Colonic mucosa (tissue), 4 donors: ENCODE data around the gene SSH3. TPM values are rescaled to one million over a fixed set of nuclear protein-coding genes. Genes with fewer than 3 reads are reported as not detected.
"Not testable (repeated sequence)": the region's sequence is repeated elsewhere in the genome, so short reads cannot be mapped to it uniquely, and the experiment has no call there.

Source experiments
- DNase-seq: peaks from one replicate; pipeline ENCODE4 v3.0.0-alpha.2; 2020
- H3K27ac ChIP-seq: fragments of 200-600 bp; one replicate; pipeline ENCODE4 v1.8.0; 2021
- H3K27me3 ChIP-seq: fragments of 200-600 bp; one replicate; pipeline ENCODE4 v1.8.0; 2021
- H3K36me3 ChIP-seq: fragments of 200-600 bp; one replicate; pipeline ENCODE4 v1.8.0; 2021
- H3K4me1 ChIP-seq: fragments of 200-600 bp; one replicate; pipeline ENCODE4 v1.8.0; 2021; ENCODE audit warnings: mild to moderate bottlenecking
- H3K4me3 ChIP-seq: fragments of 200-600 bp; one replicate; pipeline ENCODE4 v1.8.0; 2021
- H3K9ac ChIP-seq, 2 donors: one replicate each; pipeline ENCODE4 v1.7.0; 2013; ENCODE audit warnings: control low read depth in 2 of 2, low read depth in 2 of 2, low read length in 2 of 2
- H3K9me3 ChIP-seq: fragments of 200-600 bp; one replicate; pipeline ENCODE4 v1.8.0; 2021
- CTCF ChIP-seq: fragments of 200-600 bp; IDR thresholded peaks from one replicate; pipeline ENCODE4 v1.8.0; 2022; ENCODE audit warnings: antibody characterized with exemption, mild to moderate bottlenecking
- intact Hi-C: fragments of 100-400 bp; cut with DNase I; formaldehyde crosslinking; loops from one replicate; pipeline ENCODE4 v1.14.1; 2022
- total RNA-seq, 2 donors: library from RNA; stranded (reverse); fragmentation: NEBNext Ultra II Directional in 1 of 2; extraction: Animal tissue kit (Norgen Biotek cat#: 25700) in 1 of 2; gene quantifications; one replicate each; pipeline ENCODE4 v1.2.1, GENCODE V29; 2021
- donor health status: healthy.
- donor health status: DM: no; HTN: no; CAD: no.
- donor health status: DM: no; HTN: no; CAD: no.

SSH3 gene
- total RNA-seq, 2 donors from 2014 or later: 69.7 to 81.7 TPM

- Histone ChIP-seq H3K9ac (no peak overlapping the region), H3K36me3 (peaks cover 27% of the 10 kb centered on the region), H3K4me3 (no peak overlapping the region), H3K27ac (no peak overlapping the region), H3K9me3 (no peaks in the 10 kb centered on the region), H3K27me3 (no peaks in the 10 kb centered on the region), H3K4me1 (peaks cover 3% of the 10 kb centered on the region)
- DNase-seq: no peak
- no peak for TF ChIP-seq CTCF
- intact Hi-C loops: no loop called here
Observed at GRCh38 chr11:67256477-67257135, 46.7 kb upstream of the SSH3 start.

- intact Hi-C loops: no loop called here
- DNase-seq: no peak
- Histone ChIP-seq H3K9me3 (no peaks in the 10 kb centered on the region), H3K9ac (no peak overlapping the region), H3K4me1 (peaks cover 3% of the 10 kb centered on the region), H3K36me3 (peaks cover 4% of the 10 kb centered on the region), H3K27me3 (no peaks in the 10 kb centered on the region), H3K27ac (no peak overlapping the region), H3K4me3 (no peak overlapping the region)
- TF ChIP-seq CTCF: no peak
Observed at GRCh38 chr11:67260406-67260805, 42.9 kb upstream of the SSH3 start.

- DNase-seq: peak; percentile 77
- H3K9me3 ChIP-seq, H3K36me3 ChIP-seq, H3K4me1 ChIP-seq, H3K27me3 ChIP-seq, H3K27ac ChIP-seq, intact Hi-C loops: not testable (repeated sequence)
- Histone ChIP-seq H3K4me3 (peak overlapping the region; percentile 19), H3K9ac (peak overlapping the region; percentile 43 to 55)
Observed at GRCh38 chr11:67260885-67261639, 42.3 kb upstream of the SSH3 start.

GRCh38 chr11:67261640-67261945, 41.7 kb upstream of the SSH3 start:
- H3K36me3 ChIP-seq: no peaks in the 10 kb centered on the region
- no peak for TF ChIP-seq CTCF
- H3K27ac ChIP-seq: no peak overlapping the region
- DNase-seq: no peak
- H3K4me3 ChIP-seq: peak overlapping the region; percentile 19
- no peaks in the 10 kb centered on the region for H3K9me3 ChIP-seq
- intact Hi-C loops: no loop called here
- H3K9ac ChIP-seq: no peak overlapping the region
- H3K4me1 ChIP-seq: peaks cover 3% of the 10 kb centered on the region
- no peaks in the 10 kb centered on the region for H3K27me3 ChIP-seq

GRCh38 chr11:67261946-67262681, 41.2 kb upstream of the SSH3 start:
- intact Hi-C loops: loop anchor here (2.0 kb wide), 1 partner anchor 55 kb away; no protein-coding TSS in a partner anchor
- Histone ChIP-seq H3K4me1 (peaks cover 3% of the 10 kb centered on the region), H3K36me3 (no peaks in the 10 kb centered on the region), H3K9me3 (no peaks in the 10 kb centered on the region), H3K27me3 (no peaks in the 10 kb centered on the region), H3K27ac (peak overlapping the region; percentile 15), H3K4me3 (no peak overlapping the region), H3K9ac (peak overlapping the region; percentile 50 to 62)
- TF ChIP-seq CTCF: no peak
- DNase-seq: peak; percentile 33
